Natural killer cell treated with Interleukin-12 subunit alpha and Interleukin-12 subunit beta and Interleukin-15 and Interleukin-18, amount 100 ng/mL, for 72 hours (primary cell): ENCODE results near the gene APEH. TPM values are rescaled to one million over a fixed set of nuclear protein-coding genes. Genes with fewer than 3 reads are reported as not detected.
A peak's percentile ranks its signal among the peaks of the same experiment; 100 is the strongest.

Experiments used
- ATAC-seq, 2 donors: fragments of 150-1000 bp; cut with Tn5 transposase in 1 of 2; sonication (Bioruptor Pico), chemical (Tn5 transposase) in 1 of 2; 2 replicates each; pipeline ENCODE4 v1.10.0; 2021
- DNase-seq: peaks from one replicate; pipeline ENCODE4 v3.0.0; 2022; ENCODE audit warnings: low spot score
- H3K27ac Mint-ChIP-seq, 2 donors: 1 replicate in 1 of 2; 2 replicates in 1 of 2; pipeline ENCODE4 v1.8.0; 2022; ENCODE audit warnings: mixed read lengths in 2 of 2, mild to moderate bottlenecking in 1 of 2, moderate library complexity in 1 of 2
- H3K27me3 Mint-ChIP-seq, 2 donors: 1 replicate in 1 of 2; 2 replicates in 1 of 2; pipeline ENCODE4 v1.8.0; 2022; ENCODE audit warnings: mixed read lengths in 2 of 2
- H3K36me3 Mint-ChIP-seq: one replicate; pipeline ENCODE4 v1.8.0; 2022; ENCODE audit warnings: mixed read lengths
- H3K4me1 Mint-ChIP-seq, 2 donors: 1 replicate in 1 of 2; 2 replicates in 1 of 2; pipeline ENCODE4 v1.8.0; 2022; ENCODE audit warnings: low read depth in 2 of 2, mixed read lengths in 2 of 2, mild to moderate bottlenecking in 1 of 2
- H3K4me3 Mint-ChIP-seq: one replicate; pipeline ENCODE4 v1.8.0; 2022; ENCODE audit warnings: mixed read lengths
- H3K9me3 Mint-ChIP-seq: 2 replicates; pipeline ENCODE4 v1.8.0; 2022; ENCODE audit warnings: mixed read lengths
- total RNA-seq, 2 donors: library from RNA; stranded (reverse); gene quantifications; one replicate each; pipeline ENCODE4 v1.2.3, GENCODE V29; 2022

Gene APEH
- total RNA-seq, 2 donors from 2014 or later, result 134 to 235 TPM

- Mint-ChIP-seq H3K27ac (no peak overlapping the region), H3K9me3 (no peaks in the 10 kb centered on the region), H3K36me3 (no peaks in the 10 kb centered on the region), H3K27me3 (no peaks in the 10 kb centered on the region), H3K4me3 (no peak overlapping the region), H3K4me1 (no peaks in the 10 kb centered on the region)
- ATAC-seq, result peak in 1 of 2 donors; percentile 19
- DNase-seq, result no peak
Measured at GRCh38 chr3:49641921-49642707, 32.0 kb upstream of the APEH start.

DNA sequence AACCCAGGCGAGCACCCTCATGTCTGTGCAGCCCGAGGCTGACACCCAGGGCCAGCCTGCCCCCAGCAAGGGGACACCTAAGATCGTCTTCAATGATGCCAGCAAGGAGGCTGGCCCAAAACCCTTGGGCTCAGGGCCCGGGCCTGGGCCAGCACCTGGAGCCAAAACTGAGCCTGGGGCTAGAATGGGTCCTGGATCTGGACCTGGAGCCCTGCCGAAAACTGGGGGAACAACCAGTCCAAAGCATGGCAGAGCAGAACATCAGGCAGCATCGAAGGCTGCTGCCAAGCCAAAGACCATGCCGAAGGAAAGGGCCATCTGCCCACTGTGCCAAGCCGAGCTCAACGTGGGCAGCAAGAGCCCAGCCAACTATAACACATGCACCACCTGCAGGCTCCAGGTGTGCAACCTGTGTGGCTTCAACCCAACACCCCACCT is 31.4 kb upstream of the APEH start:
- Mint-ChIP-seq H3K36me3 (no peaks in the 10 kb centered on the region), H3K27me3 (no peaks in the 10 kb centered on the region), H3K4me1 (no peaks in the 10 kb centered on the region), H3K27ac (no peak overlapping the region), H3K4me3 (no peak overlapping the region), H3K9me3 (no peaks in the 10 kb centered on the region)
- no peak for DNase-seq
- ATAC-seq, result no peak

GRCh38 chr3:49644684-49645083 is 29.5 kb upstream of the APEH start:
- DNase-seq (no peak), ATAC-seq (no peak)
- Mint-ChIP-seq H3K4me1 (no peaks in the 10 kb centered on the region), H3K27ac (no peak overlapping the region), H3K36me3 (no peaks in the 10 kb centered on the region), H3K9me3 (no peaks in the 10 kb centered on the region), H3K4me3 (no peak overlapping the region), H3K27me3 (no peaks in the 10 kb centered on the region)

DNA sequence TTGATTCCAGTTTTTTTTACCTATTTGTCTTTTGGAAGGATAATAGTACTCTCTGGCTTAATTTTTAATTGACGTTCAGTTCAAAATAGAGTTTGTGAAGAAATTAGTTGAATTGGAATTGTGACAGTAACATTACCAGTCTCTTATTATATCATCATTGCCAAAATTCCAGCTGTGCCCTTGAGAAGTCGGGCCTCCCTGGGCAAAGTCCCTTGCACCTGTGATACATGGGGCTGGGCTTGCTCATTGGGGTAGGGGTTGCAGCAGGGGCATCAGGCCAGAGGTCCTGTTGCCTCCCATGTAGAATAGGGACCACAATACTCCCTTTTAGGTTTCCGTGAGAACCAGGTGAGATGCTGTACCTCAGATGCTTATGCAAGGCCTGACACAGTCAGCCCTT is 27.9 kb upstream of the APEH start:
- H3K36me3 Mint-ChIP-seq, result no peaks in the 10 kb centered on the region
- no peak overlapping the region for H3K27ac Mint-ChIP-seq
- no peaks in the 10 kb centered on the region for H3K9me3 Mint-ChIP-seq
- peak; percentile 20 for DNase-seq
- no peaks in the 10 kb centered on the region for H3K27me3 Mint-ChIP-seq
- ATAC-seq, result no peak
- H3K4me3 Mint-ChIP-seq, result no peak overlapping the region
- H3K4me1 Mint-ChIP-seq, result no peaks in the 10 kb centered on the region

- no peaks in the 10 kb centered on the region for H3K36me3 Mint-ChIP-seq
- ATAC-seq, result no peak
- no peaks in the 10 kb centered on the region for H3K9me3 Mint-ChIP-seq
- no peak for DNase-seq
- H3K4me1 Mint-ChIP-seq, result no peaks in the 10 kb centered on the region
- no peak overlapping the region for H3K27ac Mint-ChIP-seq
- H3K4me3 Mint-ChIP-seq, result no peak overlapping the region
- H3K27me3 Mint-ChIP-seq, result no peaks in the 10 kb centered on the region
Measured at GRCh38 chr3:49647741-49648140, 26.4 kb upstream of the APEH start.

- no peak for DNase-seq
- Mint-ChIP-seq H3K4me1 (no peaks in the 10 kb centered on the region), H3K36me3 (no peaks in the 10 kb centered on the region), H3K9me3 (no peaks in the 10 kb centered on the region), H3K27ac (no peak overlapping the region), H3K27me3 (no peaks in the 10 kb centered on the region), H3K4me3 (no peak overlapping the region)
- ATAC-seq, result no peak
Measured at GRCh38 chr3:49648354-49649019, 25.7 kb upstream of the APEH start.

GRCh38 chr3:49649576-49649975 is 24.6 kb upstream of the APEH start:
- Mint-ChIP-seq H3K27me3 (no peaks in the 10 kb centered on the region), H3K4me1 (no peaks in the 10 kb centered on the region), H3K27ac (no peak overlapping the region), H3K4me3 (no peak overlapping the region), H3K36me3 (no peaks in the 10 kb centered on the region), H3K9me3 (no peaks in the 10 kb centered on the region)
- ATAC-seq (no peak), DNase-seq (no peak)

- no peaks in the 10 kb centered on the region for H3K36me3 Mint-ChIP-seq
- H3K27me3 Mint-ChIP-seq, result no peaks in the 10 kb centered on the region
- DNase-seq (no peak), ATAC-seq (no peak)
- H3K4me1 Mint-ChIP-seq, result no peaks in the 10 kb centered on the region
- no peaks in the 10 kb centered on the region for H3K9me3 Mint-ChIP-seq
- no peak overlapping the region for H3K27ac Mint-ChIP-seq
- H3K4me3 Mint-ChIP-seq, result no peak overlapping the region
Measured at GRCh38 chr3:49650177-49650576, 24.0 kb upstream of the APEH start.

GRCh38 chr3:49650637-49651036 is 23.5 kb upstream of the APEH start:
- no peaks in the 10 kb centered on the region for H3K4me1 Mint-ChIP-seq
- no peaks in the 10 kb centered on the region for H3K9me3 Mint-ChIP-seq
- H3K4me3 Mint-ChIP-seq, result no peak overlapping the region
- ATAC-seq (no peak), DNase-seq (no peak)
- H3K27ac Mint-ChIP-seq, result no peak overlapping the region
- H3K36me3 Mint-ChIP-seq, result no peaks in the 10 kb centered on the region
- no peaks in the 10 kb centered on the region for H3K27me3 Mint-ChIP-seq

- Mint-ChIP-seq H3K9me3 (no peaks in the 10 kb centered on the region), H3K4me1 (no peaks in the 10 kb centered on the region), H3K27ac (no peak overlapping the region), H3K27me3 (peaks cover 0 to 3% of the 10 kb centered on the region in 2 donors), H3K4me3 (no peak overlapping the region), H3K36me3 (no peaks in the 10 kb centered on the region)
- ATAC-seq (no peak), DNase-seq (no peak)
Measured at GRCh38 chr3:49652218-49652902, 21.8 kb upstream of the APEH start.

GRCh38 chr3:49652903-49653415 is 21.2 kb upstream of the APEH start:
- ATAC-seq, result no peak
- no peak overlapping the region for H3K27ac Mint-ChIP-seq
- no peaks in the 10 kb centered on the region for H3K36me3 Mint-ChIP-seq
- H3K9me3 Mint-ChIP-seq, result no peaks in the 10 kb centered on the region
- no peak for DNase-seq
- no peak overlapping the region for H3K4me3 Mint-ChIP-seq
- peaks cover 0 to 3% of the 10 kb centered on the region in 2 donors for H3K27me3 Mint-ChIP-seq
- H3K4me1 Mint-ChIP-seq, result no peaks in the 10 kb centered on the region

DNA sequence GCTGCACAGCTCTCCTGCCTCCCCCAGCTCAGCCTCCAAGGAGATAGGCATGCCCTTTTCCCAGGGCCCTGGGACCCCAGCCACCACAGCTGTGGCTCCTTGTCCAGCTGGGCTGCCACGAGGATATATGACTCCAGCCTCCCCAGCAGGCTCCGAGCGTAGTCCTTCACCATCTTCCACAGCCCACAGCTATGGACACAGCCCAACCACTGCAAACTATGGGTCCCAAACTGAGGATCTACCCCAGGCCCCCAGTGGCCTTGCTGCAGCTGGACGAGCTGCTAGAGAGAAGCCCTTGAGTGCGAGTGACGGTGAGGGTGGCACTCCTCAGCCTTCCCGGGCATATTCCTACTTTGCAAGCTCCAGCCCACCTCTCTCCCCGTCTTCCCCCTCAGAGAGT is 20.5 kb upstream of the APEH start:
- H3K9me3 Mint-ChIP-seq, result no peaks in the 10 kb centered on the region
- no peak for DNase-seq
- no peak overlapping the region for H3K4me3 Mint-ChIP-seq
- no peak overlapping the region for H3K27ac Mint-ChIP-seq
- H3K4me1 Mint-ChIP-seq, result no peaks in the 10 kb centered on the region
- no peaks in the 10 kb centered on the region for H3K36me3 Mint-ChIP-seq
- H3K27me3 Mint-ChIP-seq, result peaks cover 0 to 3% of the 10 kb centered on the region in 2 donors
- no peak for ATAC-seq

DNA sequence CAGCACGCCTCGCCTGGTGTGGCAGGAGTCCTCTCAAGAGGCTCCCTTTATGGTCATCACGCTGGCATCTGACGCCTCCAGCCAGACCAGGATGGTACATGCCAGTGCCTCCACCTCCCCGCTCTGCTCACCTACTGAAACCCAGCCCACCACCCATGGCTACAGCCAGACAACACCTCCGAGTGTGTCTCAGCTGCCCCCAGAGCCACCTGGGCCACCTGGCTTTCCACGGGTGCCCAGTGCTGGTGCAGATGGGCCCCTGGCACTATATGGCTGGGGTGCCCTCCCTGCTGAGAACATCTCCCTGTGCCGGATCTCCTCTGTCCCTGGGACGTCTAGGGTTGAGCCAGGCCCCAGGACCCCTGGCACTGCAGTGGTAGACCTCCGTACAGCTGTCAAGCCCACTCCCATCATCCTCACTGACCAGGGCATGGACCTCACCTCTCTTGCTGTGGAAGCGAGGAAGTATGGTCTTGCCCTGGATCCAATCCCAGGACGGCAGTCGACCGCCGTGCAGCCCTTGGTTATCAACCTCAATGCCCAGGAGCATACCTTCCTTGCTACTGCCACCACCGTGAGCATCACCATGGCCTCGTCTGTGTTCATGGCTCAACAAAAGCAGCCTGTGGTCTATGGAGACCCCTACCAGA is 19.9 kb upstream of the APEH start:
- no peak for DNase-seq
- no peak overlapping the region for H3K4me3 Mint-ChIP-seq
- ATAC-seq, result no peak
- H3K27me3 Mint-ChIP-seq, result peaks cover 0 to 3% of the 10 kb centered on the region in 2 donors
- H3K36me3 Mint-ChIP-seq, result no peaks in the 10 kb centered on the region
- no peak overlapping the region for H3K27ac Mint-ChIP-seq
- H3K9me3 Mint-ChIP-seq, result no peaks in the 10 kb centered on the region
- no peaks in the 10 kb centered on the region for H3K4me1 Mint-ChIP-seq
